HL-60 (cell line): ENCODE data around the gene SPIRE2.
"Not testable (repeated sequence)": the region's sequence is repeated elsewhere in the genome, so short reads cannot be mapped to it uniquely, and the experiment has no call there.

Source experiments
- DNase-seq, 2 experiments: peaks; one replicate each; pipeline ENCODE4 v3.0.0-alpha.2; 2010 to 2020; ENCODE audit warnings: low read depth in 1 of 2, low spot score in 1 of 2
- H3K27ac ChIP-seq: fragments of 250-450 bp; sonication (Bioruptor Pico); replicated peaks from 2 replicates; pipeline ENCODE4 v1.5.1; 2020; ENCODE audit warnings: mild to moderate bottlenecking, moderate library complexity
- H3K27me3 ChIP-seq: fragments of 250-450 bp; sonication (Bioruptor Pico); 2 replicates; pipeline ENCODE4 v1.5.1; 2021; ENCODE audit warnings: mild to moderate bottlenecking, moderate library complexity; ENCODE audit not compliant: insufficient read depth, poor library complexity, severe bottlenecking
- H3K4me3 ChIP-seq: replicated peaks from 2 replicates; pipeline ENCODE4 v1.5.1; 2011; ENCODE audit warnings: mild to moderate bottlenecking, control low read depth, low read length; ENCODE audit not compliant: insufficient read depth
- CTCF ChIP-seq: IDR thresholded peaks from one replicate; pipeline ENCODE4 v1.5.1; 2011; ENCODE audit warnings: low read length, control low read depth, inconsistent platforms; ENCODE audit not compliant: insufficient read depth
- GABPA ChIP-seq: IDR thresholded peaks from 2 replicates; pipeline ENCODE4 v1.6.1; 2012; ENCODE audit warnings: low read depth
- POLR2AphosphoS5 ChIP-seq: IDR thresholded peaks from 2 replicates; pipeline ENCODE4 v1.6.1; 2012; ENCODE audit warnings: low read depth
- REST ChIP-seq: IDR thresholded peaks from 2 replicates; pipeline ENCODE4 v1.6.1; 2012; ENCODE audit warnings: low read depth; ENCODE audit not compliant: insufficient replicate concordance
- SPI1 ChIP-seq: IDR thresholded peaks from 2 replicates; pipeline ENCODE4 v1.6.1; 2012; ENCODE audit warnings: low read depth, mild to moderate bottlenecking, borderline replicate concordance

SPIRE2 gene

DNA sequence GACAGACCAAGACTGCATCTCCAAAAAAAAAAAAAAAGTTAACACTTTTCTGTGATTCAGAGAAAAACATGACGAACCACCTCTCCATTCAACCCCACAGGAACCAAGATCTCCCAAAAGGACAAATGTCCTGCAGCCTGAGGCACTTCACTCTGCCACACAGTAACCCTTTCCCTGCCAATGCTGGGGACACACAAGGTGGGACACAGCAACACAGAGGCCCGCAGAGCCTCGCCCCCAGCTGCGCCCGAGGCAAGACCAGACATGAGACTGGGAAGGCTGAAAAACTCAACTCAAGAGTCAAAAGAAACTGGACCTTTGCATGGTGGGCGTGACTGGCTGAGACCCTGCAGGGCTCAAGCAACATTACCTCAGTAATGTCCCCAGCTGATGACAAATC is 45.8 kb upstream of the SPIRE2 start:
- H3K4me3 ChIP-seq = no peak overlapping the region
- TF ChIP-seq SPI1 (no peak), CTCF (no peak), GABPA (no peak), REST (no peak), POLR2AphosphoS5 (no peak)
- H3K27ac ChIP-seq = no peak overlapping the region
- no peaks in the 10 kb centered on the region for H3K27me3 ChIP-seq
- no peak for DNase-seq

DNA sequence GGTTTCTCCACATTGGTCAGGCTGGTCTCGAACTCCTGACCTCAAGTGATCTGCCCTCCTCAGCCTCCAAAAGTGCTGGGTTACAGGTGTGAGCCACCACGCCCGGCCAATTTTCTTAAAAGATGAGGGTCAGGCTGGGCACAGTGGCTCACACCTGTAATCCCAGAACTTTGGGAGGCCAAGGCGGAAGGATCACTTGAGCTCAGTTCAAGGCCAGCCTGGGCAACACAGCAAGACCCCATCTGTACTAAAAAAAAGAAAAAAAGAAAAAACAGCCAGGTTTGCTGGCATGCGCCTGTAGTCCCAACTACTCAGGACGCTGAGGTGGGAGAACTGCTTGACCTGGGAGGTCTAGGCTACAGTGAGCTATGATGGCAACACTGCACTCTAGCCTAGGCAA is 44.3 kb upstream of the SPIRE2 start:
- DNase-seq, H3K27ac ChIP-seq, H3K4me3 ChIP-seq, H3K27me3 ChIP-seq: not testable (repeated sequence)

DNA sequence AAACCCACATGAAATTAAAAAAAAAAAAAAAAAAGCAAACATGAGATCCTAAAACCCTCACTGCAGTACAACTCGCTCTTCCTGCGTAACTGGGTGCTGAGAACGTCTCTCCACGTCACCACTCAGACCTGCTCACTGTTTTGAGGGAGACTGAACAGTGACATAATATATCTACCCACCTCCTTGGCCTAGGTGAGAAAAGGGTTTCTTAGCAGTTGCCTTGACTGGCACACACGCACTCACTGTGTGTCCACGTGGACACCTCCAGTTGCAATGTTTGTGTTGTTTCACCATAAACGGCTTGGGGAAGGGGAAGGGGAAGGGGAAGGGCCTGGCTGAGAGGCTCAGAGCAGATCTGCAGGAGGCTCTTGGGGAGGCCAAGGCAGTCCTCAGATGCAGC is 43.9 kb upstream of the SPIRE2 start:
- H3K4me3 ChIP-seq = no peak overlapping the region
- DNase-seq = peak in 1 of 2 experiments; percentile 60
- no peak for TF ChIP-seq REST
- no peak for TF ChIP-seq CTCF
- no peak for TF ChIP-seq POLR2AphosphoS5
- no peak for TF ChIP-seq GABPA
- no peak for TF ChIP-seq SPI1
- no peak overlapping the region for H3K27ac ChIP-seq
- no peaks in the 10 kb centered on the region for H3K27me3 ChIP-seq

DNA sequence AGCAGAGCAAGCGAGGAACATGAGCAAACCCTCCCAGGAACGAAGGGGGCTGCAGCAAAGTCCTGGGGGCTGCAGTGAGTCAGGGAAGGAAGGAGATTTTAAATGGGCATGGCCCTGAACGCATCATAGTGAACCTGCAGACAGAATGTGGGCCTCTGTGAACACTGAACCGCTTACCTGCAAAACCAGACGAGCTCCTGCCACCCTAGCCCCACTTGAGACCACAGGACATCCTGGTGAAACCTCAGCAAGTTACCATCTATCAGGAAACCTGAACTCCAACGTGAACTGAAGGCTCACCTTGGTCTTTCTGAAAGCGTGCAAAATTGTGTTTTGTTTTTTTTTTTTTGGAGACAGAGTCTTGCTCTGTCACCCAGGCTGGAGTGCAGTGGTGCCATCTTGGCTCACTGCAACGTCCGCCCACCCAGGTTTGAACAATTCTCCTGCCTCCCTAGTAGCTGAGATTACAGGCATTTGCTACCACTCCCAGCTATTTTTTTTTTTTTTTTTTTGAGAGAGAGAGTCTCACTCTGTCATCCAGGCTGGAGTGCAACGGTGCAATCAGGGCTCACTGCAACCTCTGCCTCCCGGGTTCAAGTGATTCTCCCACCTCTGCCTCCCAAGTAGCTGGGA is 42.6 kb upstream of the SPIRE2 start:
- Histone ChIP-seq H3K4me3 (no peak overlapping the region), H3K27me3 (no peaks in the 10 kb centered on the region), H3K27ac (no peak overlapping the region)
- no peak for DNase-seq
- no peak for TF ChIP-seq CTCF
- TF ChIP-seq GABPA = no peak
- TF ChIP-seq REST = no peak
- TF ChIP-seq POLR2AphosphoS5 = no peak
- TF ChIP-seq SPI1 = no peak
